Left ventricle myocardium inferior (tissue), 1 donor: Measurements from ENCODE around the gene MKRN2. TPM values are rescaled to one million over a fixed set of nuclear protein-coding genes. Genes with fewer than 3 reads are reported as not detected.

Source experiments
- DNase-seq: peaks from one replicate; pipeline ENCODE4 v3.0.0-alpha.2; 2020
- H3K27ac ChIP-seq: fragments of 200-600 bp; replicated peaks from 2 replicates; pipeline ENCODE4 v1.8.0; 2021
- H3K27me3 ChIP-seq: fragments of 200-600 bp; 2 replicates; pipeline ENCODE4 v1.8.0; 2021; ENCODE audit warnings: low read depth
- H3K36me3 ChIP-seq: fragments of 200-600 bp; 2 replicates; pipeline ENCODE4 v1.8.0; 2021
- H3K4me1 ChIP-seq: fragments of 200-600 bp; 2 replicates; pipeline ENCODE4 v1.8.0; 2021
- H3K4me3 ChIP-seq: fragments of 200-600 bp; 2 replicates; pipeline ENCODE4 v1.8.0; 2021; ENCODE audit warnings: mild to moderate bottlenecking, moderate library complexity
- H3K9me3 ChIP-seq: fragments of 200-600 bp; replicated peaks from 2 replicates; pipeline ENCODE4 v1.8.0; 2021
- CTCF ChIP-seq: fragments of 200-600 bp; IDR thresholded peaks from 2 replicates; pipeline ENCODE4 v1.8.0; 2021; ENCODE audit warnings: antibody characterized with exemption, mild to moderate bottlenecking, borderline replicate concordance
- intact Hi-C: fragments of 100-400 bp; cut with micrococcal nuclease; formaldehyde crosslinking; loops from one replicate; pipeline ENCODE4 v1.11.0; 2022
- total RNA-seq: library from RNA; stranded (reverse); fragmentation: NEBNext Ultra II Directional; extraction: Animal tissue kit (Norgen Biotek cat#: 25700); gene quantifications from one replicate; pipeline ENCODE4 v1.2.1, GENCODE V29; 2021
- donor health status: DM: no; HTN: yes; CAD: no; lungs with severe emphysema.

The MKRN2 gene
- total RNA-seq, 1 donor from 2014 or later, result 34.3 TPM

- H3K27ac ChIP-seq, result peak overlapping the region; percentile 98
- intact Hi-C loops, result no loop called here
Measured at GRCh38 chr3:12562451-12562850, 5.6 kb downstream of the MKRN2 start.

GRCh38 chr3:12566976-12567375 is 10.1 kb downstream of the MKRN2 start:
- TF ChIP-seq CTCF, result no peak
- H3K27me3 ChIP-seq, result no peaks in the 10 kb centered on the region
- peaks cover 37% of the 10 kb centered on the region for H3K36me3 ChIP-seq
- intact Hi-C loops, result no loop called here
- DNase-seq, result no peak
- H3K9me3 ChIP-seq, result peaks cover 19% of the 10 kb centered on the region
- no peak overlapping the region for H3K27ac ChIP-seq
- H3K4me1 ChIP-seq, result peaks cover 58% of the 10 kb centered on the region
- H3K4me3 ChIP-seq, result no peak overlapping the region

More at GRCh38 chr3:12562451-12562850, 5.6 kb downstream of the MKRN2 start:
- no peak for DNase-seq
- Histone ChIP-seq H3K4me1 (peaks cover 89% of the 10 kb centered on the region), H3K9me3 (peaks cover 19% of the 10 kb centered on the region), H3K27me3 (no peaks in the 10 kb centered on the region), H3K4me3 (no peak overlapping the region), H3K36me3 (peaks cover 6% of the 10 kb centered on the region)
- TF ChIP-seq CTCF, result no peak

GRCh38 chr3:12568747-12569146 is 11.9 kb downstream of the MKRN2 start:
- Histone ChIP-seq H3K4me1 (peaks cover 50% of the 10 kb centered on the region), H3K36me3 (peaks cover 54% of the 10 kb centered on the region), H3K4me3 (no peak overlapping the region), H3K27me3 (no peaks in the 10 kb centered on the region), H3K9me3 (peaks cover 19% of the 10 kb centered on the region), H3K27ac (peak overlapping the region; percentile 33)
- no peak for DNase-seq
- intact Hi-C loops, result no loop called here
- no peak for TF ChIP-seq CTCF

- DNase-seq, result no peak
- H3K4me3 ChIP-seq, result no peak overlapping the region
- intact Hi-C loops, result no loop called here
- peaks cover 50% of the 10 kb centered on the region for H3K4me1 ChIP-seq
- no peaks in the 10 kb centered on the region for H3K27me3 ChIP-seq
- peaks cover 19% of the 10 kb centered on the region for H3K9me3 ChIP-seq
- peaks cover 65% of the 10 kb centered on the region for H3K36me3 ChIP-seq
- H3K27ac ChIP-seq, result no peak overlapping the region
- no peak for TF ChIP-seq CTCF
Measured at GRCh38 chr3:12569836-12570235, 12.9 kb downstream of the MKRN2 start.

GRCh38 chr3:12571986-12572385 is 15.1 kb downstream of the MKRN2 start:
- intact Hi-C loops, result no loop called here
- Histone ChIP-seq H3K9me3 (peaks cover 2% of the 10 kb centered on the region), H3K27me3 (no peaks in the 10 kb centered on the region), H3K27ac (no peak overlapping the region), H3K4me3 (no peak overlapping the region), H3K4me1 (peaks cover 44% of the 10 kb centered on the region), H3K36me3 (peaks cover 80% of the 10 kb centered on the region)
- no peak for DNase-seq
- TF ChIP-seq CTCF, result no peak

GRCh38 chr3:12574131-12574530 is 17.2 kb downstream of the MKRN2 start:
- no peak overlapping the region for H3K4me3 ChIP-seq
- no peaks in the 10 kb centered on the region for H3K27me3 ChIP-seq
- intact Hi-C loops, result no loop called here
- no peaks in the 10 kb centered on the region for H3K9me3 ChIP-seq
- H3K27ac ChIP-seq, result peak overlapping the region; percentile 81
- no peak for DNase-seq
- peaks cover 97% of the 10 kb centered on the region for H3K36me3 ChIP-seq
- no peak for TF ChIP-seq CTCF
- peaks cover 25% of the 10 kb centered on the region for H3K4me1 ChIP-seq
